ENCODE measurements around the gene C1orf167.

- TF ChIP-seq, protein P1, sequence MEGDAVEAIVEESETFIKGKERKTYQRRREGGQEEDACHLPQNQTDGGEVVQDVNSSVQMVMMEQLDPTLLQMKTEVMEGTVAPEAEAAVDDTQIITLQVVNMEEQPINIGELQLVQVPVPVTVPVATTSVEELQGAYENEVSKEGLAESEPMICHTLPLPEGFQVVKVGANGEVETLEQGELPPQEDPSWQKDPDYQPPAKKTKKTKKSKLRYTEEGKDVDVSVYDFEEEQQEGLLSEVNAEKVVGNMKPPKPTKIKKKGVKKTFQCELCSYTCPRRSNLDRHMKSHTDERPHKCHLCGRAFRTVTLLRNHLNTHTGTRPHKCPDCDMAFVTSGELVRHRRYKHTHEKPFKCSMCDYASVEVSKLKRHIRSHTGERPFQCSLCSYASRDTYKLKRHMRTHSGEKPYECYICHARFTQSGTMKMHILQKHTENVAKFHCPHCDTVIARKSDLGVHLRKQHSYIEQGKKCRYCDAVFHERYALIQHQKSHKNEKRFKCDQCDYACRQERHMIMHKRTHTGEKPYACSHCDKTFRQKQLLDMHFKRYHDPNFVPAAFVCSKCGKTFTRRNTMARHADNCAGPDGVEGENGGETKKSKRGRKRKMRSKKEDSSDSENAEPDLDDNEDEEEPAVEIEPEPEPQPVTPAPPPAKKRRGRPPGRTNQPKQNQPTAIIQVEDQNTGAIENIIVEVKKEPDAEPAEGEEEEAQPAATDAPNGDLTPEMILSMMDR (IDR thresholded peaks at IDR 0.05), result no peak
- no peak for TF ChIP-seq POLR2A (IDR thresholded peaks at IDR 0.05)
Measured at GRCh38 chr1:11767922-11768704, 6.1 kb downstream of the C1orf167 start.
